GM19328 (cell line): ENCODE results near the gene NR4A1.

Source experiments
- ATAC-seq: cut with Tn5 transposase; IDR thresholded peaks from one replicate; pipeline ENCODE4 v1.9.1; 2021; ENCODE audit warnings: mild to moderate bottlenecking, moderate library complexity; ENCODE audit not compliant: unreplicated experiment

NR4A1 gene

DNA sequence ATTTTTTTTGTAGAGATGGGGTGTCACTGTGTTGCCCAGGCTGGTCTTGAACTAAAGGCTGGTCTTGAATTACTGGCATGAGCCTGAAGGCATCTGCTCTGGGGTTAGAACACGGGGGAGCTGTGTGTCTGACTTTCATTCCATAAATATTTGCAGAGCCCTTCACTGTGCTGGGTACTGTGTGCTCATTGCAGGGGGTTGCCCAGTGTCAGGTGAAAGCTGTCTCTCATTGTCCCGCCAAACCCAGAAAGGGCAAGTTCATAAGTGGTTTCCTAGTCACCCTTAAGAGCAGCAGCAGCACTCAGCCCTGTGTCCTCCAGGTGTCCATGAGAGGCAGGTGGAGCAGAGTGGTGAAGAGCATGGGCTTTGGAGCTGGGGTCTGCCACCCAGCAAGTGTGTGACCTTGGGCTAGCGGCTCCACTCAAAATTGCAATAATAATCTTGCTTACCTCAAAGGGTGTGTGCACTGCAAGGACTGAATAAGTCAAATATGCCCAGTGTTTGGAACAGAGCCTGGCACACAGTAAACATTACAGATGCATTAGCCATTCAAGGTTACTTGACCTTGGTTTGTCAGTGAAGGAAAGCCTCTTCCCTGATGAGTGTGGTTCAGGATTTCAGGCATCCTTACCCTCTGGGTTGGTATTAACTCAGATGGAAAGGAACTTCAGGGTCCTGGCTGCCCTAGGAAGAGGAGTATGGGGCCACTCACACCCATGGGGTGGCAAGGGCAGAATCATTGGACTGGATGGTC, 23.9 kb downstream of the NR4A1 start:
- no peak for ATAC-seq

DNA sequence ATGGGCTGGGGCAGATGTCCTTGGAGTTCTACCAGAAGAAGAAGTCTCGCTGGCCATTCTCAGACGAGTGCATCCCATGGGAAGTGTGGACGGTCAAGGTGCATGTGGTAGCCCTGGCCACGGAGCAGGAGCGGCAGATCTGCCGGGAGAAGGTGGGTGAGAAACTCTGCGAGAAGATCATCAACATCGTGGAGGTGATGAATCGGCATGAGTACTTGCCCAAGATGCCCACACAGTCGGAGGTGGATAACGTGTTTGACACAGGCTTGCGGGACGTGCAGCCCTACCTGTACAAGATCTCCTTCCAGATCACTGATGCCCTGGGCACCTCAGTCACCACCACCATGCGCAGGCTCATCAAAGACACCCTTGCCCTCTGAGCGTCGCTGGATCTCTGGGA, 25.6 kb downstream of the NR4A1 start:
- no peak for ATAC-seq

DNA sequence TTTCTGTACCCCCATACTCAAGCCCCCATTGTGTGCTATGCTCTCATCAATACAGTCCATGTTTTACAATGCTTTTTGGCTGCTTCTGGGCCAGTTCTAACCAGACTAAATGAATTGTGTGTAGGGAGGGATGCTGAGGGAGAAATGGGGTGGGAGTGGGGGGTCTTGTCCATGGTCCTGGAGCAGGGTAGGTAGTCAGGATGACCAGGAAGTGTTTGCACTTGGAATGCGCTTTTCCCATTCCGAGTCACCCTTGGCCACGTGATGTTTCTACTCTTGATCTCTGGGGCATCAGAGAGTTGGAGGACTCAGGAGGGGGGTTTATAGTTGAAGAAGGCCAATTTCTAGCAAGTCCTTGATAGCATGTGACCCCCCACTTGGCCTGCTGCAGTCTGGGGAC, 27.0 kb downstream of the NR4A1 start:
- no peak for ATAC-seq

DNA sequence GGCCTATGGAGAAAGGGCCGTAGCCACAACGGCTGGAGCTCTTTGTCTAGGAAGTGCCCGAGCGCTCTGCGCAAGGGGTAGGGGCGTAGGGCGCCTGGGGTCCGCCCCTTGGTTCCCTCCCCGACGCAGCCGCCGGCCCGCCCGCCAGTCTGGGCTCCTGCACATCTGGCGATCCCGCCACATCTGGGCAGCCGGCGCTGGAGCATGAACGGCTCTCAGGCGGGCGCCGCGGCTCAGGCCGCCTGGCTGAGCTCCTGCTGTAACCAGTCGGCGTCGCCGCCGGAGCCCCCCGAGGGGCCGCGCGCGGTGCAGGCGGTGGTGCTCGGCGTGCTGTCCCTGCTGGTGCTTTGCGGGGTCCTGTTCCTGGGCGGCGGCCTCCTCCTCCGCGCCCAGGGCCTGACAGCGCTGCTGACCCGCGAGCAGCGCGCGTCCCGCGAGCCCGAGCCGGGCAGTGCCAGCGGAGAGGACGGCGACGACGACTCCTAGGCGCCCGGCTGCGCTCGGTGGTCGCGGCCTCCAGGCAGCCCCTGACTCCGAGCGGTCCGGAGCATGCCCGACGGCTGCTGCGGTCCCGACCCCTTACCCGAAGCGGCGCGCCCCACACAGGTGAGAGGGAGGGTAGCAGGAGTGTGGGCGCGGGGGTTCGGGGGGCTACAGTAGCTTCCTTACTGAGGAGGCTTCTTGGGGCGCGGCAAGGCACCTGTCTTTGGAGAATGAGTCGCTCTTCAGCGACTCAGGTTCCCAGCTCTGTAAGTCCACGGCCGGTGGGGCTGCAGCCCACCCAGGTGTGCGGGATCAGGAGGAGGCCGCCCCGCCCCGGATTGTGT, 28.5 kb downstream of the NR4A1 start, which contains the start of gene SMIM41:
Gene SMIM41, plus strand, starts transcription at position 129 of the 827 bp plus-strand sequence. Its CDS starts 76 bp downstream, at position 205.
- no peak for ATAC-seq

DNA sequence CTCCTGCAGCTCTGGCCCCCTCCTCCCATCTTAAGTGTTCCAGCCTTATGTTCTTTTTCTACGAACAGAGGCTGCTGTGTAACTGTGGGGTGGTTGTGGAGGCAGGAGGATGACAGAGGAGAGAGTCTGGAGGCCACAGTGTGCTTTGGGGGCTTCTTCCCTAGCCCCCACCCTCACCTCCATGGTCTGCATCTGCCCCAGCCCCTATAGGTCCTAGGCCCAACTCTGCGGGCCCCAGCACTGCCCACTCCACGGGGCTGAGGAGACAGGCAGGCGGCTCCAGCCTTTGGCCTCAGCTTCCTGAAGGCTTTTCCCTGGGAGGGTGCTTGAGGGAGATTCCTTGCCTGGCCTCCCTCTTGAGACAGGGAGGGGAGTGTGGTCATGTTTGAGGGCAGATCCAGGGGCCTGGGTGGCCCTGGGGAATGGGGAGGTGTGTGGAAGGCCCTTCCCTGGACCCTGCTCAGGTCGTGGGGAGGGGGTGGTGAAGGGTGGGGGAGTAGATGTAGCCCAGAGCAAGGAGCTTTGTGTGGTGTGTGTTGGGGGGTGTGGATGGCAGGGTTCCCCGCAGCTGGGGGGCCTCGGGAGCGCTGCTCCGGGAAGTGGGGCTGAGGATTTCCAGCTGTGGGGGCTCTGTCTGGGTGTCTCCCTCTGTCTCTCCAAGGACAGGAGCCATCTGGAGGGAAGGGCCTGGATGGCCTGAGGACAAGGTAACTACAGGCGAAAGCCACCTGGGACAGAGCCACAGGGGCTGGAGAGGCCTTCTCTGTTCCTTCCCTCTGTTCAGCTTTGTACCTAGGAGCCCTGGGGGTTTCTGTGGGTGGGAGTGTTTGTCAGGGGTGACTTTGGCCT, 29.4 kb downstream of the NR4A1 start:
- ATAC-seq, result no peak

DNA sequence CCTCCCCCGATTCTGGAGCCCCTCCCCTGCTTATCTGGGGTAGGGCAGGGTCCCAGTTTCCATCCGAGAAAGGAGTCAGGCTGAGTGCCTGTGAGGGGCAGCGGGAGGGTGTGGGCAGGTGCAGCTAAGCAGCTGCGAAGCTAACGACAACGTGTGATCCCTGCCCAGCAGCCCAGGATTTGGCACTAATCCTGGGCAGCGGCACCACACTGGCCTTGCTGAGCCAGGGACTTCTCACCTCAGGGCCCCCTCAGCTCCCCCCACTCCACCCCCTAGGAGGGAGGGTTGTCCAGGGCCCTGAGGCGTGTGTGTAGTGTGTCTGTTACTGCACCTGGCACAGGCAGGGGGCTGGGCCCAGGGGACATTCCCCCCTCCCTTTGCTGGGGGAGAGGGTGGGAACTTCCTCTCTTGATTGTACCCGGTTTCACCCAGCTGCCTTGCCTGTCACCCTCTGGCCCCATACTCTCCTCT, 30.1 kb downstream of the NR4A1 start:
- no peak for ATAC-seq

DNA sequence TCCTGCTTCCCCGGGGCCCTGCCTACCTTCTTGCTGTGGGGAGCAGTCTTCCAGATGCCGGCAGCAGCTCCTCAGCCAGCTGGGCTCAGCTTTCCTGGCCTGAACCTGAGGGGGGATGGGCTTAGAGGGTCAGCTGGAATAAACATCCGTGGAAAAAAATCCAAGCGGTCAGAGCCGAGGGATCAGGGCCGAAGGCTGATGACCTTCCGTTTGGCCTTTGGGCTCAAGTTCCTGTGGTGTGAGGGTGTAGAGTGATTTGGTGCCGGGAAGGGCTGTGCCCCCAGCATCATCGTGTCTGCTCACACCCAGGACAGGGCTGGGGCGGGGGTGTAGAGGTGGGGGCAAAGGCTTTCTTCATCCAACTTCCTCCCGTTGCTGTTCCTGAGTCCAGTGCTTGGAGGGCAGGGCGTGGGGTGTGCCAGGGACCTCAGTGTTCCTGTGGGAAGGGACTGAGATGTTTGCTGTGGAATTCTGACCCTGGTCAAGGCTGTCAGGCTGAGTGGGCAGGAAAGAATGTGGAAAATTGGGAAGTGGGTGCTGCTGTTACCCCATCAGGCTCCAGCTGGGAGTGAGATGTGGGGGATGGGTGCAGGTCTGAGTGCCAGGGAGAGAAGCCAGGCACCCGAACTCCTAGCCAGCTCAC, 30.9 kb downstream of the NR4A1 start:
- ATAC-seq, result no peak

DNA sequence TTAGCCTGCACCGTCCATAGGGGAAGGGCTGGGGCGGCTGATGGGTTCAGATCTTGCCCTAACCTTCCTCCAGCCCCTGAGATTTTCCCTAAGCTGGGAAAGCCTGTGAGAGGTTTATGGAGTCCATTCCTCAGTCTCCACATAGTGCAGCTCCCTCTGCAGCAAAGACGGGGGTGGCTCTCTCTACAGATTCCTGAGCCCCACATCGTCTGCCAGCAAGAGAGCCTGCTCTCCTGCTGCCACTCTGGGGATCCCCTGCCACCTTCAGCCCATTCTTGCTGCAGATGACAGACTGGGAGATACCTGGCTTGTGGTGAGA, 31.4 kb downstream of the NR4A1 start:
- ATAC-seq, result no peak

DNA sequence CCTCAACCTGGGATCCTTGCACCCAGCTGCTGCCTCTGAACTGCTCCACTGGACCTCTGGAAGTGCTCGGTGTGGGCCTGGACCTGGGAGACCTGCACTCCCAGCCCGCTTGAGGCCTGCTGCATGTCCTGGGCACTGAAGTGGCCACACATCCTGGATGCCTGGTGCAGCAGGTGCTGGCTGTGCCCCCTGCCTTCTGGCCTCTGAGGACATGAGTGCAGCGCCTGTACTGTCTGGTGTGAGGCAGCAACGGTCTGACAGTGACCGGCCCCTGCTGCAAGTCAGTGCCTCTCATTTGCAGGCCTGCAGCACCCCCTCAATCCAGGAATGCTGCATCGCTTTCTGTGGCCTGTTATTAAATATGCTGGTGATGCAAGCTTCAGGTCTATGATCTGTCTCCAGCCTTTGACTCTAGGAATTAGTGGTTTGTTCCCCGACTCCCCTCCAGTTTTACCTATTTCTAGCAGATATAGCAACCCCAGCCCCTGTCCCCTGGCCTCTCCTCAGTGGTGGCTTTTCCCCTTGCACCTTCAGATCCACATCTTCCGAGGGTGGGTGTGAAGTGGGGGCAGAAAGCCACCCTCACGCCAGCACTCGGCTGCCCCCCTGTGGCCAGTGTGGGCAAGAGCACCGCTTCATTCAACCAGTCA, 31.9 kb downstream of the NR4A1 start:
- ATAC-seq, result no peak

DNA sequence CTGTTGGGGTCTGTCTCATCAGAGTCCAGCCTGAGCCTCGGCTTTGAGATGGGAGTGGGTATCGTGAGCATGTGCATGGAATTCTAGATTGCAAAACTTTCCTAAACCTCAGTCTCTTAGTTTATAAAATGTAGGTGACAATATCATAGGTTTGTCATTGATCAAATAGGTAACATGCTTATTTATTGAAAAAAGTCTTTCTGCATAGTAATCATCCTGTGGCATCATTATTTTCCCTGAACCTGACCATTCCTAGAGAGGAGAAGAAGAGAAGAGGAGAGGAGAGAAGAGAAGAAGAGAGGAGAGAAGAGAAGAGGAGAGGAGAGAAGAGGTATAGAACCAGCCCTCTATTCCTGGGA, 32.4 kb downstream of the NR4A1 start:
- ATAC-seq, result no peak

DNA sequence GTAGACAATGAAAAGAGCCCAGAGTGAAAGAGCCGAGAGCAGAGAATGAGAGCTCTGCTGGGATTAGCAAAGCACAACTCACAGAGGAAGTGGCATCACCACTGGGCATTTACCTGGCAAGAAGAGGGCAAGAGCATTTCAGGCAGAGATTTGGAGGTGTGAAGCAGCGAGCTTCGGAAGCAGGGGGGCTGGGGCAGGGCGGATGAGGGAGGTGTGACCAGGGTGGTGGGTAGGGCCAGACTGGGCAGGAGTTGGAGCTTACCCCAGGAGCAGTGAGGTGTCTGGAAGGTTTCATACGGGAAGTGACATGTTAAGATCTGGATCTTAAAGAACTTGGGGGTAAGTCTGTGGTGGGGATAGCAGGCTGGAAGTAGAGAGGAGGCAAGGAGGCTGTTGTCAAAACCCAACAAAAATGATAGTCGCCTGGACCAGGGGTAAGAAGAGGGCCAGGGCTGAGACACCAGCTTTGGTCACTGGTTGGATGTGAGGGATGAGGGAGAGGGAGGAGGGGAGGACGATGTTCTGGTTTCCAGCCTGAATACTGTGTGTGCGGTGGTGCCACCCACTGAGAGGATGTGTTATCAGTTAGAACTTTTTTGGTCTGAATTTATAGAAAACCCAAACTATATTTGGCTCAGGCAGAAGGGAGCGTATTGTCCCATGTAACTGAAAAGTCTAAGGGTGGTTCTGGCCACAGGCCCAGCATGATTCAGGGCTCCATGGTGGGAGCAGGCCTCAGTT, 33.4 kb downstream of the NR4A1 start:
- no peak for ATAC-seq

DNA sequence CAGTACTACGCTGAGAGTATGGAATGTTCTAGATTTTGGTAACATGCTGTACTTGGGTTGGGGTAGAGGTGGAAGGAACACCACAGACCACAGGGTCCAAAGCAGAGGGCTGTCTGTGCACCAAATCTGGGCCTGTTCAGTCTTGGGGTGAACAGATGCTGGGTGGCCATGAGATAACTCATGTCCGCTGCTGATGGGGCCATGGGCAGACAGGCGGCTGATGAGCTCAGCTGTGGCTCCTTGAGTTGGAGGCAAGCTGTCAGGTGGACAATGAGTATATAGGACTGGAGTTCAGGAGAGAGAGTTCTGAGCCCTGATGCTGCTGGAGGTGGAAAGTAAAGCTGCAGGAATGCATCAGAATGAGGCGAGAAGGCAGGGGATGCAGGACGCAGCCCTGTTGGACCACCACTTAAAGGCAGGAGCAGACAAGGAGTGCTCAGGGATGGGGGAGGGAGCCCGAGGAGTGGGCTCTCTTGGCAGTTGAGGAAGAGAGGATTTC, 34.5 kb downstream of the NR4A1 start:
- no peak for ATAC-seq

DNA sequence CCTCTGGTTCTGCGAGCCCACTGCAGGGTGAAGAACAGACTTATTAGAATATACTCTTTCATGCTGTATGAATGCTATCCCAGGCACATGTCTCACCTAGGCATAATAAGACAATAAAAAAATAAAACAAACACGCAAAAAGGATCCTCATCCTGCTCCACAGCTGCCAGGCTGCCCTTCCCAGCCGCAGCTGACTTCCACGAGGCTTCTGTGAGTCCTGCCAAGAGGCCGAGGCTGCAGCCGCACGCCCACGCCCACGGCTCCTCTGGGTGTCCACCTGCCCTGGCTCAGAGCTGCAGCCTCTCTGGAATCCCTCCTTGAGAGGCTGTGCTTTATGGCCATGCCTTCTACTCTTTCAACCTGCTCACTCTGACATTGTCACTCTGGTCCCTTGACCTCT, 35.1 kb downstream of the NR4A1 start:
- ATAC-seq, result no peak

DNA sequence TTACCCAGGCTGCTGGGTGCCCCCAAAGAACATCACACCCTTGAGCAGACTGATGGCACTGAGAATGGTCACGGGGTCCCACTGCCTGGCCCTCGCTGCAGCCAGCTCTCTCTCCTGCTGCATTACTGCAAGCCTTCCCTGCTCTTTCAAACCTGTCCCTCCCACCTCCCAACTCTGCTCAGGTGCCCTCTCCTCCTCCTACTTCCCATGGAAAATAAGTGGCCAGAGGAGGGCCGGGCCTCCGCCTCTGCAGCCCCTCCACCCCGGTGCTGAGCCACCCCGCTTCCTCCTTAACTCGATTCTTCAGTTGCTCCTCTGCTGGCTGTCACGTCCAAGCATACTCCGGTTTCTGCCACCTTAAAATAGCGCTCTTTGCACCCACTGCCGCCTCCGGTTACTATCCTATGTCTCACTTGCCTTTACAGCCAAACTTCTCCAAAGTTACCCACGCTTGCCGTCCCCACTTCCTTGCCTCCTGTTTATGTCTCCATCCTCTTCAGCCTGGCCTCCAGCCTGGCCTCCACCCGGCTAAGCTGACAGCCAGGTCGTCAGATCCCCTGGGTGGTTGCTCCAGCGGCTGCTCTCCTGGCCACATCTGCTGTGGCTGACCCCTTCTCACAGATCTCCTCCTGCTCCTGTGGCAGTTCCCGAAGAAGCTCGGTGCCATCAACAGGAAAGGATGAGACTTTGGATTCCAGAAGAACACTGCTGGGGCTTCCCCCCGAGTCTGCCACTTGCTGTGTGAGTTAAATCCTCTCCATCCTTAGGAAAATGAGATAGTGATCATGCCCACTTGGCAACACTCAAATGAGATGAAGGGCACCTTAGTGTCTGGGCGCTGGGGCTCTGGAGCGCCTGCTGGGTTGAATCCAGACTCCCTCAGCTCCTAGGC, 35.9 kb downstream of the NR4A1 start:
- ATAC-seq, result no peak

DNA sequence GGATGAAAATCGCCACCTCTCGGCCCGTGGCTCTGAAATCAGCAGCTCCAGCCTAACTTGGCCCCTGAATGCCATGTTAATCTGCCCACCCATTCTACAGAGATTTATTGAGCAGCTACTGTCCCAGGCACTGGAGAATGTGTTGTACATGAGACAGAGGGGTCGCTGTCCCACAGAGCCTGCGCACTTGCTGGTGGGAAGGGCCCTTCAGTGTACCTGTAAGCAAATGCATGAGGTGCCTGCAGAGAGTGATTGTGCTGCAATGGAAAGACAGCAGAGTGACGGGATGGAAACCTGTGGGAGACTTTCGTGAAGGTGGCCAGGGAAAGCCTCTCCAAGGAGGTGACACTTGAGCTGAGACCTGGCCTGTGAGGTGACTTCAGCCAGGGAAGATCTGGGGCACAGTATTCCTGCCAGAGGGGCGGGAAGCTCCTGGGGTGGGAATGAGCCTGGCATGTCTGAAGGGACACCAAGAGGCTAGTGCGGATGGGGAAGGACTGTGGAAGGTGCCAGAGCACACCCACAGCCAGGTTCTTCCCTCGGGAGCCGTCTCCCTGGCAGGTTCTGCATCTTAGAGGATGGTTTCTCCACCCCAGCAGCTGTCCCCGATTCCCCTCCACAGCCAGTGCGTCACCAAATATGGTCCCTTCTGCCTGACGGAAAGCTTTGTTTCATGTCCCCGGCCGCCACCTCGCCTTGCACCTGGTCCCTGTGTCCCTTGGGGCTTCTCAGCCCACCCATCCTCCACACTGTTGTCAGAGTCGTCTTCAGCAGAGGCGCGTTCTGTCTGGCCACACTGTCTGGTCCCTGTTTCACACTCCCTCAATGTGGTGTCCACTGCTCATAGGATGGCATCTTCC, 36.9 kb downstream of the NR4A1 start:
- ATAC-seq, result no peak

DNA sequence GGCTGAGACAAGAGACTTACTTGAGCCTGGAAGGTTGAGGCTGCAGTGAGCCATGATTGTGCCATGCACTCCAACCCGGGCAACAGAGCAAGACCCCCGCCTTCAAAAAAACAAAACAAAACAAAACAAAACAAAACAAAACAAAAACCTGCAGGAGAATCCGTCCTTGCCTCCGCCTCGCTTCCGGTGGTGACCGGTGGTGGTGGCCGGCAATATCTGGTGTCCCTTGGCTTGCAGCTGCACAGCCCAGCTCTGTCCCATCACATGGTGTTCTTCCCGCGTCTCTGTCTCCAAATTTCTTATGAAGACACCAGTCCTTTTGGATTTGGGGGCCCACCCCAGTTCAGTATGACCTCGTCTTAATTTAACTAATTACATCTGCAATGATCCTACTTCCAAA, 38.2 kb downstream of the NR4A1 start:
- no peak for ATAC-seq

DNA sequence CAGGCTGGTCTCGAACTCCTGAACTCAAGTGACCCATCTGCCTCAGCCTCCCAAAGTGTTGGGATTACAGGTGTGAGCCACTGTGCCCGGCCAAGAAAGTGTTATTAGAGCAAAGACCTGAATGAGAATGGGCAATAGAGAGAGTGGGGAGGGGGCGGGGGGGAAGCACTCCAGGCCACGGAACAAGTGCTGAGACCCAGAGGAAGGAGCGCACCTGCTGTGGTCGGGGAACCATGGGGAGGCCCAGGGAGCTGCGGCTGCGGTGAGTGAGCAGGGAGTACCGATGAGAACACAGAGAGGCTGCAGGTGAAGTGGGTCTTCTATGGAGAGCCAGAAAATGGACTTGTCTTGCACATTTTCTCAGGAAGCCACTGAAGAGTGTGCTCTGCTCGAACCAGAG, 39.0 kb downstream of the NR4A1 start:
- ATAC-seq, result no peak

DNA sequence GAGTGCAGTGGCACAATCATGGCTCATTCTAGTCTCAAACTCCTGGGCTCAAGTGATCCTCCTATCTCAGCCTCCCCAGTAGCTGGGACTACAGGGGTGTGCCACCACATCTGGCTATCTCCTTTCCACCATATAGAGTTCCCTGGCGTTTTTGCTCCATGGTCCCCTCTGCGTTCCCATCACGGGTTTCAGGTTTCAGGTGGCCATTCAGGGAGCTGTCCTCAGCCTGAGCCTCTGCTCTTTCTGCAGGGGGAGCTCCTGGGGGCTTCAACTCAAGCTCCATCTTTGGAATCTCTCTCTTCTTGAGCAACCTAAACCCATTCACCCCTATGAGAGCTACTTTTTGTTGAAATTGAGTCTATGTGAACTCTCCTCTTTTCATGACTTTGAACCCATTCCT, 39.8 kb downstream of the NR4A1 start:
- ATAC-seq, result no peak
